ENCODE results near the gene SLC16A3.

Gene SLC16A3

GRCh38 chr17:82247856-82248671 lies 19.2 kb downstream of the SLC16A3 start:
- H3K79me2 ChIP-seq (ENCODE audit: control insufficient read depth, insufficient read depth, low read length, poor library complexity): no peaks in the 10 kb centered on the region
- H3K4me3 ChIP-seq (ENCODE audit: low read depth, low read length): no peak overlapping the region
- H3K23ac ChIP-seq (ENCODE audit: low read length): no peak overlapping the region
- no peak overlapping the region for H4K8ac ChIP-seq (ENCODE audit: low read depth, low read length)
- DNase-seq: peak in 1 of 2 donors; percentile 4
- H3K18ac ChIP-seq (ENCODE audit: low read length): no peak overlapping the region
- H2BK5ac ChIP-seq (ENCODE audit: low read depth, low read length, poor library complexity): no peak overlapping the region
- H3K4me2 ChIP-seq (ENCODE audit: low read length): no peak overlapping the region
- no peak overlapping the region for H3K9ac ChIP-seq (ENCODE audit: low read length)
- H3K79me1 ChIP-seq (ENCODE audit: low read length): no peaks in the 10 kb centered on the region
- no peak overlapping the region for H2BK120ac ChIP-seq (ENCODE audit: insufficient read depth, low read length, poor library complexity)
- no peak overlapping the region for H2AFZ ChIP-seq (ENCODE audit: insufficient read depth, low read length, poor library complexity)
- H4K91ac ChIP-seq (ENCODE audit: low read depth, low read length): no peak overlapping the region
- no peaks in the 10 kb centered on the region for H3K4me1 ChIP-seq (ENCODE audit: control insufficient read depth in 1 of 2, insufficient read depth in 2 of 2, low read length in 2 of 2)
- no peak overlapping the region for H3K27ac ChIP-seq (ENCODE audit: low read depth, low read length)
- no peak overlapping the region for H3K4ac ChIP-seq (ENCODE audit: low read depth, low read length)
- no peak overlapping the region for H4K12ac ChIP-seq (ENCODE audit: low read depth, low read length)
- H3K27me3 ChIP-seq (ENCODE audit: insufficient read depth, low read length): no peaks in the 10 kb centered on the region
- H2BK12ac ChIP-seq (ENCODE audit: low read length): no peak overlapping the region
- no peak overlapping the region for H3K14ac ChIP-seq (ENCODE audit: low read length)
- peaks cover 99% of the 10 kb centered on the region in 2 experiments for H3K36me3 ChIP-seq (ENCODE audit: control insufficient read depth in 1 of 2, insufficient read depth in 2 of 2, low read length in 2 of 2)
- WGBS (ENCODE audit: extremely low coverage, insufficient coverage, insufficient read length): no CpG with 5 or more reads among the region's 28 CpGs
- peaks cover 4% of the 10 kb centered on the region for H3K9me3 ChIP-seq (ENCODE audit: insufficient read depth, low read depth, low read length)
- H2AK5ac ChIP-seq (ENCODE audit: low read length): no peak overlapping the region

DNA sequence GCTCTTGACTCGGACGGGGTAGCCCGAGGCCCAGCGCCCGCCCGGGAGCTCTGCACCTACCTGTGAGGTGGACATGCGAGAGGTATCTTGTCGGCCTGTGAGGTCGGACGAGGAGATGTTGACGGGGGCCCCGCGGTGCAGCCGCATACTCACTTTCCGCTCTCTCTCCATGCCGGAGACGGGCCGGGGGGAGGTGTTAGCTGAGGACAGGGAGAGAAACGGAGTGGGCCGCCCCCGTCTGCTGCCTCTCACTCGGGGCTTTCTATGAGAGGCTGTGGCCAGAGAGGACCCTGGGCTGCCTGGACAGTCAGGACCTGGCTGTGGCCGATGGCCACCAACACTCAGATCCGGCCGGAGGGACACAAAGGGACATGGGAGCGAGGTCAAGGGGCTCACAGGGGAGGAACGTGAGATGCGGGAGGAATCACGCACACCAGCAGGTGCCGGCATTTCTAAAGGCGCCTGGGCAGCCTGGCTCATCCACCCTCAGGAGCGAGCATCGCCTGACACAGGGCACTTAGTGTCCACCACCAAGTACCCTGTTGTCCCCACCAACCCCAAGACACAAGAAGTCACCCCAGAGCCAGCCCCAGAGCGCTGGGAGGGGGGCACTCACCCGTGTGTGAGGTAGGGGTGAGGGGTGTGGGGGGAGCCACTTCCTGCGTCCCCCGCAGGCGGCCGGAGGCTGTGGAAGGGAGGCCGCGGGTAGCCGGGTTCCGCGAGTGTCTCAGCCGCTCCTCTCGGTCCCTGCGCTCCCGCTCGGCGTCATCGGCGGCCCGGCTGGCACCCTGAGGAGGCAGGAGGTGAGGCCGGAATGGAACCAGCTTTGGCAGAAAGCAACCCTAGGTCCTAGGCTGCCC lies 20.2 kb downstream of the SLC16A3 start:
- Histone ChIP-seq H3K36me3 (ENCODE audit: control insufficient read depth in 1 of 2, insufficient read depth in 2 of 2, low read length in 2 of 2) (peaks cover 97 to 98% of the 10 kb centered on the region in 2 experiments), H2AFZ (ENCODE audit: insufficient read depth, low read length, poor library complexity) (no peak overlapping the region), H2BK120ac (ENCODE audit: insufficient read depth, low read length, poor library complexity) (no peak overlapping the region), H3K14ac (ENCODE audit: low read length) (no peak overlapping the region), H4K12ac (ENCODE audit: low read depth, low read length) (no peak overlapping the region), H3K27ac (ENCODE audit: low read depth, low read length) (no peak overlapping the region), H3K4me1 (ENCODE audit: control insufficient read depth in 1 of 2, insufficient read depth in 2 of 2, low read length in 2 of 2) (no peaks in the 10 kb centered on the region), H3K27me3 (ENCODE audit: insufficient read depth, low read length) (no peaks in the 10 kb centered on the region), H3K23ac (ENCODE audit: low read length) (no peak overlapping the region), H3K18ac (ENCODE audit: low read length) (no peak overlapping the region), H4K8ac (ENCODE audit: low read depth, low read length) (no peak overlapping the region), H3K79me1 (ENCODE audit: low read length) (no peaks in the 10 kb centered on the region), H4K91ac (ENCODE audit: low read depth, low read length) (no peak overlapping the region), H2BK5ac (ENCODE audit: low read depth, low read length, poor library complexity) (no peak overlapping the region), H2BK12ac (ENCODE audit: low read length) (no peak overlapping the region), H3K4ac (ENCODE audit: low read depth, low read length) (no peak overlapping the region), H3K9me3 (ENCODE audit: insufficient read depth, low read depth, low read length) (peaks cover 4% of the 10 kb centered on the region), H3K9ac (ENCODE audit: low read length) (no peak overlapping the region), H2AK5ac (ENCODE audit: low read length) (no peak overlapping the region), H3K4me2 (ENCODE audit: low read length) (no peak overlapping the region), H3K79me2 (ENCODE audit: control insufficient read depth, insufficient read depth, low read length, poor library complexity) (no peaks in the 10 kb centered on the region), H3K4me3 (ENCODE audit: low read depth, low read length) (no peak overlapping the region)
- no CpG with 5 or more reads among the region's 54 CpGs for WGBS (ENCODE audit: extremely low coverage, insufficient coverage, insufficient read length)
- peak in 1 of 2 donors; percentile 1 for DNase-seq

- no peak overlapping the region for H4K12ac ChIP-seq (ENCODE audit: low read depth, low read length)
- H3K27me3 ChIP-seq (ENCODE audit: insufficient read depth, low read length): no peaks in the 10 kb centered on the region
- no peak overlapping the region for H3K4me3 ChIP-seq (ENCODE audit: low read depth, low read length)
- H2BK120ac ChIP-seq (ENCODE audit: insufficient read depth, low read length, poor library complexity): no peak overlapping the region
- no peak overlapping the region for H3K23ac ChIP-seq (ENCODE audit: low read length)
- no peaks in the 10 kb centered on the region for H3K79me1 ChIP-seq (ENCODE audit: low read length)
- peaks cover 4% of the 10 kb centered on the region for H3K9me3 ChIP-seq (ENCODE audit: insufficient read depth, low read depth, low read length)
- H3K18ac ChIP-seq (ENCODE audit: low read length): no peak overlapping the region
- H4K91ac ChIP-seq (ENCODE audit: low read depth, low read length): no peak overlapping the region
- WGBS (ENCODE audit: extremely low coverage, insufficient coverage, insufficient read length): no CpG with 5 or more reads among the region's 33 CpGs
- no peak for DNase-seq
- H2BK12ac ChIP-seq (ENCODE audit: low read length): no peak overlapping the region
- no peak overlapping the region for H3K9ac ChIP-seq (ENCODE audit: low read length)
- H3K36me3 ChIP-seq (ENCODE audit: control insufficient read depth in 1 of 2, insufficient read depth in 2 of 2, low read length in 2 of 2): peaks cover 95 to 96% of the 10 kb centered on the region in 2 experiments
- H2BK5ac ChIP-seq (ENCODE audit: low read depth, low read length, poor library complexity): no peak overlapping the region
- H3K27ac ChIP-seq (ENCODE audit: low read depth, low read length): no peak overlapping the region
- no peaks in the 10 kb centered on the region for H3K79me2 ChIP-seq (ENCODE audit: control insufficient read depth, insufficient read depth, low read length, poor library complexity)
- H3K4me2 ChIP-seq (ENCODE audit: low read length): no peak overlapping the region
- H3K4ac ChIP-seq (ENCODE audit: low read depth, low read length): no peak overlapping the region
- no peak overlapping the region for H3K14ac ChIP-seq (ENCODE audit: low read length)
- H2AK5ac ChIP-seq (ENCODE audit: low read length): no peak overlapping the region
- H2AFZ ChIP-seq (ENCODE audit: insufficient read depth, low read length, poor library complexity): no peak overlapping the region
- H3K4me1 ChIP-seq (ENCODE audit: control insufficient read depth in 1 of 2, insufficient read depth in 2 of 2, low read length in 2 of 2): no peaks in the 10 kb centered on the region
- H4K8ac ChIP-seq (ENCODE audit: low read depth, low read length): no peak overlapping the region
Observed at GRCh38 chr17:82249896-82250581, 21.2 kb downstream of the SLC16A3 start.

GRCh38 chr17:82250868-82251500 lies 22.1 kb downstream of the SLC16A3 start:
- Histone ChIP-seq H2BK5ac (ENCODE audit: low read depth, low read length, poor library complexity) (no peak overlapping the region), H3K27ac (ENCODE audit: low read depth, low read length) (no peak overlapping the region), H4K91ac (ENCODE audit: low read depth, low read length) (no peak overlapping the region), H3K23ac (ENCODE audit: low read length) (no peak overlapping the region), H3K18ac (ENCODE audit: low read length) (peak overlapping the region; percentile 47), H3K9me3 (ENCODE audit: insufficient read depth, low read depth, low read length) (peaks cover 4% of the 10 kb centered on the region), H3K4me2 (ENCODE audit: low read length) (no peak overlapping the region), H3K27me3 (ENCODE audit: insufficient read depth, low read length) (no peaks in the 10 kb centered on the region), H3K4ac (ENCODE audit: low read depth, low read length) (no peak overlapping the region), H3K9ac (ENCODE audit: low read length) (no peak overlapping the region), H2BK120ac (ENCODE audit: insufficient read depth, low read length, poor library complexity) (no peak overlapping the region), H3K36me3 (ENCODE audit: control insufficient read depth in 1 of 2, insufficient read depth in 2 of 2, low read length in 2 of 2) (peaks cover 93 to 95% of the 10 kb centered on the region in 2 experiments), H3K79me1 (ENCODE audit: low read length) (no peaks in the 10 kb centered on the region), H3K79me2 (ENCODE audit: control insufficient read depth, insufficient read depth, low read length, poor library complexity) (no peaks in the 10 kb centered on the region), H3K14ac (ENCODE audit: low read length) (no peak overlapping the region), H4K12ac (ENCODE audit: low read depth, low read length) (no peak overlapping the region), H2AK5ac (ENCODE audit: low read length) (no peak overlapping the region), H3K4me1 (ENCODE audit: control insufficient read depth in 1 of 2, insufficient read depth in 2 of 2, low read length in 2 of 2) (no peaks in the 10 kb centered on the region), H2AFZ (ENCODE audit: insufficient read depth, low read length, poor library complexity) (no peak overlapping the region), H2BK12ac (ENCODE audit: low read length) (no peak overlapping the region), H4K8ac (ENCODE audit: low read depth, low read length) (no peak overlapping the region), H3K4me3 (ENCODE audit: low read depth, low read length) (no peak overlapping the region)
- WGBS (ENCODE audit: extremely low coverage, insufficient coverage, insufficient read length): no CpG with 5 or more reads among the region's 25 CpGs
- peak in 1 of 2 donors; percentile 14 for DNase-seq

Data from trophoblast cell (in vitro differentiated cells and primary cell).